ENCODE measurements around the gene SP7. TPM values are rescaled to one million over a fixed set of nuclear protein-coding genes. Genes with fewer than 3 reads are reported as not detected.

SP7 gene
- total and polyA plus RNA-seq, 10 of the 15 experiments (the other 5 are each of a cell fraction or from before 2014, with no cell fraction given), result 0.05 to 0.11 TPM; not detected in 8

GRCh38 chr12:53299454-53300180 lies 36.5 kb downstream of the SP7 start, which contains the start of gene MYG1:
MYG1 (plus strand) TSS chr12:53299695; CDS start chr12:53299738, 43 bp downstream.
- H3K36me3 ChIP-seq (ENCODE audit: control insufficient read depth in 2 of 2, insufficient read depth in 2 of 2, low read length in 1 of 2), result peaks cover 1 to 9% of the 10 kb centered on the region in 2 experiments; a peak in 3 of 4 replicates
- H3K79me2 ChIP-seq (ENCODE audit: control insufficient read depth, insufficient read depth, low read length), result peaks cover 31% of the 10 kb centered on the region
- FAIRE-seq (peak; percentile 86), DNase-seq (ENCODE audit: low read depth, low spot score) (peak; percentile 43), ATAC-seq (peak; percentile 87)
- RAD21 ChIA-PET (ENCODE audit: unreplicated experiment), result interaction anchor here (0.7 to 6.2 kb wide), 8 partner anchors 9 to 252 kb away, joined by 3 to 43 read pairs (median 6); partner anchors contain the start of gene AAAS
- in situ Hi-C loops (cut with MboI) (no loop called here), intact Hi-C loops (cut with micrococcal nuclease; ENCODE audit: unreplicated experiment) (no loop called here)
- POLR2A ChIA-PET, result interaction anchor here (1.0 to 4.4 kb wide), 3 partner anchors 9 to 112 kb away, joined by 3 to 42 read pairs (median 5); partner anchors contain the start of gene AAAS
- 1% methylated on average over 51 of the region's 51 CpGs for WGBS (ENCODE audit: insufficient coverage, insufficient replicate concordance, low lambda C conversion rate, missing lambda C conversion rate)
- H4K20me1 ChIP-seq (ENCODE audit: control insufficient read depth, insufficient read depth), result no peaks in the 10 kb centered on the region; the same call in 1 of the 2 replicates
- H3K9me3 ChIP-seq (replicated peaks; ENCODE audit: control insufficient read depth, insufficient read depth, low read length), result no peaks in the 10 kb centered on the region
- SMC1A ChIA-PET (ENCODE audit: uncharacterized antibody, unreplicated experiment), result interaction anchor here (0.7 to 4.0 kb wide), 6 partner anchors 21 to 209 kb away, joined by 3 to 46 read pairs (median 4); partner anchors contain the start of genes AAAS and TARBP2
- peak within 1 kb of the TSS; percentile 90 for H3K4me2 ChIP-seq (ENCODE audit: control insufficient read depth, insufficient read depth)
- peak within 1 kb of the TSS; percentile 64 for H3K27ac ChIP-seq (ENCODE audit: control insufficient read depth, insufficient read depth)
- no peaks in the 10 kb centered on the region for H3K27me3 ChIP-seq (replicated peaks in 1 of 2; ENCODE audit: control insufficient read depth in 2 of 2, insufficient read depth in 2 of 2, low read length in 1 of 2)
- no TSS peak for BruUV-seq (replicated peaks)
- H3K4me1 ChIP-seq (ENCODE audit: control insufficient read depth, insufficient read depth, low read length), result peaks cover 25% of the 10 kb centered on the region
- CTCF ChIA-PET, result interaction anchor here (0.5 to 11.9 kb wide), 10 partner anchors 10 to 234 kb away, joined by 3 to 142 read pairs (median 4); partner anchors contain the start of gene AAAS
- peak within 1 kb of the TSS; percentile 88 for H3K4me3 ChIP-seq
- H2AFZ ChIP-seq (ENCODE audit: control insufficient read depth, low read depth, low read length), result peak within 1 kb of the TSS; percentile 76
- peak within 1 kb of the TSS; percentile 84 for H3K9ac ChIP-seq (ENCODE audit: control insufficient read depth, insufficient read depth, low read length)
- TF ChIP-seq RELB (IDR thresholded peaks at IDR 0.05; ENCODE audit: low read depth) (peak; percentile 72), SP1 (IDR thresholded peaks at IDR 0.05; ENCODE audit: low read depth, low read length) (no peak), CHD1 (IDR thresholded peaks at IDR 0.05; ENCODE audit: low read depth, low read length) (no peak), BACH1 (IDR thresholded peaks at IDR 0.05; ENCODE audit: borderline replicate concordance) (peak; percentile 78), SUPT20H (IDR thresholded peaks at IDR 0.05; ENCODE audit: borderline replicate concordance, control insufficient read depth, low read depth, low read length) (no peak), CTCF (IDR thresholded peaks at IDR 0.05 in 2 of 3, conservative IDR thresholded peaks at IDR 0.05 in 1 of 3; ENCODE audit: control insufficient read depth in 2 of 3, extremely low read depth in 1 of 3, insufficient read depth in 1 of 3, low read depth in 3 of 3, low read length in 3 of 3) (peak in 2 of 3 experiments; percentile 13 to 32; a peak in 2 of 6 replicates), SMAD1 (IDR thresholded peaks at IDR 0.05; ENCODE audit: low read depth, partially characterized antibody) (no peak), BRCA1 (IDR thresholded peaks at IDR 0.05; ENCODE audit: low read depth, low read length) (no peak), IRF4 (IDR thresholded peaks at IDR 0.05; ENCODE audit: low read depth, low read length) (no peak), TCF12 (IDR thresholded peaks at IDR 0.05; ENCODE audit: low read depth, low read length) (peak; percentile 47; the same call in 1 of the 2 replicates), DPF2 (IDR thresholded peaks at IDR 0.05) (0 out of 2 replicates have a peak, but pooled peaks have one; percentile 36), RB1 (IDR thresholded peaks at IDR 0.05; ENCODE audit: borderline replicate concordance) (peak; percentile 80; the same call in 1 of the 2 replicates), PAX8 (IDR thresholded peaks at IDR 0.05) (no peak), ESRRA (IDR thresholded peaks at IDR 0.05; ENCODE audit: low read length) (no peak), SUZ12 (IDR thresholded peaks at IDR 0.05; ENCODE audit: unreplicated experiment) (no peak), JUND (IDR thresholded peaks at IDR 0.05; ENCODE audit: low read depth, low read length) (no peak), SIN3A (IDR thresholded peaks at IDR 0.05; ENCODE audit: low read depth, low read length) (peak; percentile 85; the same call in 1 of the 2 replicates)
- TF ChIP-seq, protein P1, sequence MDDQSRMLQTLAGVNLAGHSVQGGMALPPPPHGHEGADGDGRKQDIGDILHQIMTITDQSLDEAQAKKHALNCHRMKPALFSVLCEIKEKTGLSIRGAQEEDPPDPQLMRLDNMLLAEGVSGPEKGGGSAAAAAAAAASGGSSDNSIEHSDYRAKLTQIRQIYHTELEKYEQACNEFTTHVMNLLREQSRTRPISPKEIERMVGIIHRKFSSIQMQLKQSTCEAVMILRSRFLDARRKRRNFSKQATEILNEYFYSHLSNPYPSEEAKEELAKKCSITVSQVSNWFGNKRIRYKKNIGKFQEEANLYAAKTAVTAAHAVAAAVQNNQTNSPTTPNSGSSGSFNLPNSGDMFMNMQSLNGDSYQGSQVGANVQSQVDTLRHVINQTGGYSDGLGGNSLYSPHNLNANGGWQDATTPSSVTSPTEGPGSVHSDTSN (IDR thresholded peaks at IDR 0.05; ENCODE audit: insufficient replicate concordance, low read depth, low read length), result no peak
